ENCODE results near the gene KATNB1. TPM values are rescaled to one million over a fixed set of nuclear protein-coding genes. Genes with fewer than 3 reads are reported as not detected.

The KATNB1 gene
- total RNA-seq, 1 experiment from 2014 or later, result 32.2 TPM

GRCh38 chr16:57724531-57724930 is 11.0 kb upstream of the KATNB1 start (continued):
- TF ChIP-seq REST (IDR thresholded peaks at IDR 0.05; ENCODE audit: low read depth), result no peak

DNA sequence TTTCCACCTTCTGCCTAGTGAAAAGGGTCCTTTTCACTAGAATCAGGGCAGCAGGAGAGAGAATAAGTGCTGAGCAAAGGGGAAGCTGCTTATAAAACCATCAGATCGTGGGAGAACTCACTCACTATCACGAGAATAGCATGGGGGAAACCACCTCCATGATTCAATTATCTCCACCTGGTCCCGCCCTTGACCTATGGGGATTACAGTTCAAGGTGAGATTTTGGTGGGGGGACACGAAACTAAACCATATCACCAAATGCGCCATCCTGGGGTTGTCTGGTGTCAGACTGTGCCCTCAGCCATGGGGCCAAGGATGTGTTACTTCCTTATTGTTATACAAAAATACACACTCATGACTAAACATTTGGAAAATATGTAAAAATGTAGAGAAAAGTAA is 10.4 kb upstream of the KATNB1 start:
- no peak overlapping the region for H2AFZ ChIP-seq (ENCODE audit: low read depth, low read length, poor library complexity, severe bottlenecking)
- TF ChIP-seq CBX3 (IDR thresholded peaks at IDR 0.05; ENCODE audit: low read depth) (no peak), EZH2phosphoT487 (IDR thresholded peaks at IDR 0.05; ENCODE audit: borderline replicate concordance) (no peak), ATF3 (IDR thresholded peaks at IDR 0.05) (no peak), RAD21 (IDR thresholded peaks at IDR 0.05; ENCODE audit: low read depth) (no peak), FOSL1 (IDR thresholded peaks at IDR 0.05; ENCODE audit: low read depth) (no peak), SIN3A (IDR thresholded peaks at IDR 0.05; ENCODE audit: low read depth) (no peak), ELF1 (IDR thresholded peaks at IDR 0.05; ENCODE audit: borderline replicate concordance, low read depth) (no peak), EGR1 (IDR thresholded peaks at IDR 0.05; ENCODE audit: low read depth) (no peak), SP1 (IDR thresholded peaks at IDR 0.05; ENCODE audit: low read depth) (no peak), JUND (IDR thresholded peaks at IDR 0.05) (no peak), POLR2AphosphoS5 (IDR thresholded peaks at IDR 0.05; ENCODE audit: low read depth, low read length) (no peak)
- no peaks in the 10 kb centered on the region for H3K4me1 ChIP-seq (ENCODE audit: control insufficient read depth in 1 of 2, insufficient read depth in 2 of 2, low read length in 2 of 2)
- intact Hi-C loops (cut with micrococcal nuclease), result loop anchor here (10.0 kb wide), 1 partner anchor 280 kb away; the partner anchor contains the start of genes USB1 and ZNF319
- H3K9me2 ChIP-seq (ENCODE audit: insufficient read depth), result no peaks in the 10 kb centered on the region
- CTCF ChIA-PET, result no interaction called here
- POLR2A ChIA-PET, result interaction anchor here (1.0 kb wide), 1 partner anchor 10 kb away, joined by 3 read pairs; the partner anchor contains the start of gene KATNB1
- BruUV-seq (replicated peaks), result no TSS peak
- H3K36me3 ChIP-seq (ENCODE audit: control insufficient read depth in 1 of 2, insufficient read depth in 2 of 2, low read length in 2 of 2), result no peaks in the 10 kb centered on the region
- H3K27me3 ChIP-seq (ENCODE audit: insufficient read depth, low read length), result no peaks in the 10 kb centered on the region
- H3K4me3 ChIP-seq (replicated peaks in 1 of 2; ENCODE audit: low read depth in 1 of 2, low read length in 2 of 2), result no peak overlapping the region
- RAD21 ChIA-PET (ENCODE audit: low non-redundant PET in 1 of 2, low total read pairs in 2 of 2, uncharacterized antibody in 2 of 2, unreplicated experiment in 2 of 2), result no interaction called here
- H3K9me3 ChIP-seq (ENCODE audit: control insufficient read depth in 1 of 2, insufficient read depth in 1 of 2, low read depth in 1 of 2, low read length in 2 of 2), result no peaks in the 10 kb centered on the region
- no peak overlapping the region for H3K4me2 ChIP-seq (ENCODE audit: low read length)
- no peak overlapping the region for H3K27ac ChIP-seq (ENCODE audit: low read depth, low read length)
- no peaks in the 10 kb centered on the region for H4K20me1 ChIP-seq (ENCODE audit: insufficient read depth)
- ATAC-seq (no peak), DNase-seq (ENCODE audit: low read depth, low spot score) (no peak)
- no peaks in the 10 kb centered on the region for H3K79me2 ChIP-seq (ENCODE audit: insufficient read depth, low read length)
- no peak overlapping the region for H3K9ac ChIP-seq (ENCODE audit: low read length)
